Measurements from ENCODE around the gene HOOK2.

Gene HOOK2

DNA sequence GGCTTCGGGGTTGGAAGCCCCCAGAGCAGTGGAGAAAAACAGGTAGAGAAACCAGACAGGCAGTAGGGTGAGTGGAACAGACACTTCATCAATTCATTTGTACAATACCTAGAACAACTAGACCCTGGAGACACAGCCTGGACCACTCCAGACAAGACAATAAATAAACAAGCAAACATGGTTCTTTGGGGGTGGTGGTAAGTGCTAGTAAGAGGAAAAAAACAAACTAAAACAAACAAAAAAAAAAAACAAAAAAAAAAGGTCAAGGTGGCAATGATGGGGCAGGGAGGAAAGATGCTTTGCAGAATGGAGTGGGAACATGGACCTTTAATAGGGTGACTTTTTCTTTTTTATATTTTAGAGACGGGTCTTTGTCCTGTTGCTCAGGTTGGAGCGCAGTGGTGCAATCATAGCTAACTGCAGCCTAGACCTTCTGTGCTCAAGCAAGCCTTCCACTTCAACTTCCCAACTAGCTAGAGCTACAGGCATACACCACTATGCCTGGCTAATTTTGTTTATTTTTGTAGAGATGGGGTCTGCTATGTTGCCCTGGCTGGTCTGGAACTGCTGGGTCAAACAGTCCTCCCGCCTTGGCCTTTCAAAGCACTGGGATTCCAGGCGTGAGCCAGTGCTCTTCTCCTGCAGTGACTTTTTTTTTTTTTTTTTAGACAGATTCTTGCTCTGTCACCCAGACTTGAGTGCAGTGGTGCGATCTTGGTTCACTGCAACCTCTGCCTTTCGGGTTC lies 19.0 kb upstream of the HOOK2 start:
- no peak for DNase-seq (ENCODE audit: low read depth)

DNA sequence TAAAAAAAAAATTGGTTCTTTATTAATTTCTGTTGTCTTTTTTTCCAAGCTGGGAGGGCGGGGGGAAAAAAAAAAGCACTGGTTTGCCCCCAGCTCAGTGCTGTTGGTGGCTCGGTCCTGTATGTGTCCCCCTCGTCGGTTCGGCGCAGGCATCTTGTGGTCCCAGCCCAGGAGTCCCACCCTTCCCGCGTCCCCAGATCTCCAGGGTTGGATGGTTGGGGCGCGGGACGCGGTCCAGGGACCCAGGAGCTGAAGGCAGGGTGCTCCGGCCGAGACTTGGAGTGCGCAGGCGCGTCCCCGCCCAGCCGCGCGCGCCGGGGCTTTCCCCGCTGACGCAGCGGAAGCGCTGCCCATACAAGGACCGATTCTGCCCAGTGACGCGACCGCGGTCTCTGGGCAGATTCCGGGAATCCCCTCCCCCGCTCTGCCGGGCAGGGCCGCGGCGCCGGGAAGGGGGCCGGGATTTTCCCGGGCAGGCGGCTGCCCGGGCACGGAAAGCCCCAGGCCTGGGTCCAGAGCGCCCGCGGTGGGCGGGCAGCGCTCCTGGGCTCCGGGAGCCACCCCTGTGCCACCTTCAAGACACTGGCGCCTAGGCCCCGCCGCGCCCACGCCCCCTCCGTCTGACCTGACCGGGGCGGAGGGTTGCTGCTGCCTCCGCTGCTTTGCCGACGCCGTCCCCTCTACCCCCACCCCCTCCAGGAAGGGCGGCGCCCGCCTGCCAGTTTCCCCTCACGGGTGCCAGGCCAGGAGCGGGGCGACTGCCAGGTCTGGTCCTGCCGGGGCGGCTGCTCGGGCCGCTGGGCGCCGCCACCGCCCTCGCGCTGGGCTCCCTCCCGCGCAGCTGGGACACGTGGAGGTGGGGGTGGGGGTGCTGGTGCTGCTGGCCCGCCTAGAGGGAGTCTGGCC lies 18.2 kb upstream of the HOOK2 start:
- peak; percentile 88 for DNase-seq (ENCODE audit: low read depth)

DNA sequence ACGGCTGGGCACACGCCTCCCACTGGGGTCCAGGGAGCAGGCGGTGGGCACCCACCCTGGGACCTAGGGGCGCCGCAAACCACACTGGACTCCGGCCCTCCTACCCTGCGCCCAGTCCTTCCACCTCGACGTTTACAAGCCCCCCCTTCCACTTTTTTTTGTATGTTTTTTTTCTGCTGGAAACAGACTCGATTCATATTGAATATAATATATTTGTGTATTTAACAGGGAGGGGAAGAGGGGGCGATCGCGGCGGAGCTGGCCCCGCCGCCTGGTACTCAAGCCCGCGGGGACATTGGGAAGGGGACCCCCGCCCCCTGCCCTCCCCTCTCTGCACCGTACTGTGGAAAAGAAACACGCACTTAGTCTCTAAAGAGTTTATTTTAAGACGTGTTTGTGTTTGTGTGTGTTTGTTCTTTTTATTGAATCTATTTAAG lies 17.5 kb upstream of the HOOK2 start:
- DNase-seq (ENCODE audit: low read depth): no peak

DNA sequence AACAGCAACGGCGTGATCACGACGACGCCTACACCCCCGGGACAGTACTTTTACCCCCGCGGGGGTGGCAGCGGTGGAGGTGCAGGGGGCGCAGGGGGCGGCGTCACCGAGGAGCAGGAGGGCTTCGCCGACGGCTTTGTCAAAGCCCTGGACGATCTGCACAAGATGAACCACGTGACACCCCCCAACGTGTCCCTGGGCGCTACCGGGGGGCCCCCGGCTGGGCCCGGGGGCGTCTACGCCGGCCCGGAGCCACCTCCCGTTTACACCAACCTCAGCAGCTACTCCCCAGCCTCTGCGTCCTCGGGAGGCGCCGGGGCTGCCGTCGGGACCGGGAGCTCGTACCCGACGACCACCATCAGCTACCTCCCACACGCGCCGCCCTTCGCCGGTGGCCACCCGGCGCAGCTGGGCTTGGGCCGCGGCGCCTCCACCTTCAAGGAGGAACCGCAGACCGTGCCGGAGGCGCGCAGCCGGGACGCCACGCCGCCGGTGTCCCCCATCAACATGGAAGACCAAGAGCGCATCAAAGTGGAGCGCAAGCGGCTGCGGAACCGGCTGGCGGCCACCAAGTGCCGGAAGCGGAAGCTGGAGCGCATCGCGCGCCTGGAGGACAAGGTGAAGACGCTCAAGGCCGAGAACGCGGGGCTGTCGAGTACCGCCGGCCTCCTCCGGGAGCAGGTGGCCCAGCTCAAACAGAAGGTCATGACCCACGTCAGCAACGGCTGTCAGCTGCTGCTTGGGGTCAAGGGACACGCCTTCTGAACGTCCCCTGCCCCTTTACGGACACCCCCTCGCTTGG lies 16.9 kb upstream of the HOOK2 start:
- peak; percentile 70 for DNase-seq (ENCODE audit: low read depth)

DNA sequence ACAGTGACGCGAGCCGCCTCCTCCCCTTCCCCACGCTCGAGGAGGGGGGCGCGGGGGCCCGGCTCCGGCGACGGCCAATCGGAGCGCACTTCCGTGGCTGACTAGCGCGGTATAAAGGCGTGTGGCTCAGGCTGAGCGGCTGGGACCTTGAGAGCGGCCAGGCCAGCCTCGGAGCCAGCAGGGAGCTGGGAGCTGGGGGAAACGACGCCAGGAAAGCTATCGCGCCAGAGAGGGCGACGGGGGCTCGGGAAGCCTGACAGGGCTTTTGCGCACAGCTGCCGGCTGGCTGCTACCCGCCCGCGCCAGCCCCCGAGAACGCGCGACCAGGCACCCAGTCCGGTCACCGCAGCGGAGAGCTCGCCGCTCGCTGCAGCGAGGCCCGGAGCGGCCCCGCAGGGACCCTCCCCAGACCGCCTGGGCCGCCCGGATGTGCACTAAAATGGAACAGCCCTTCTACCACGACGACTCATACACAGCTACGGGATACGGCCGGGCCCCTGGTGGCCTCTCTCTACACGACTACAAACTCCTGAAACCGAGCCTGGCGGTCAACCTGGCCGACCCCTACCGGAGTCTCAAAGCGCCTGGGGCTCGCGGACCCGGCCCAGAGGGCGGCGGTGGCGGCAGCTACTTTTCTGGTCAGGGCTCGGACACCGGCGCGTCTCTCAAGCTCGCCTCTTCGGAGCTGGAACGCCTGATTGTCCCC lies 16.1 kb upstream of the HOOK2 start, which contains the start of gene JUNB:
Gene JUNB, plus strand, starts transcription at position 142 of the 706 bp plus-strand sequence. Its CDS starts 286 bp downstream, at position 428.
- peak; percentile 95 for DNase-seq (ENCODE audit: low read depth)

DNA sequence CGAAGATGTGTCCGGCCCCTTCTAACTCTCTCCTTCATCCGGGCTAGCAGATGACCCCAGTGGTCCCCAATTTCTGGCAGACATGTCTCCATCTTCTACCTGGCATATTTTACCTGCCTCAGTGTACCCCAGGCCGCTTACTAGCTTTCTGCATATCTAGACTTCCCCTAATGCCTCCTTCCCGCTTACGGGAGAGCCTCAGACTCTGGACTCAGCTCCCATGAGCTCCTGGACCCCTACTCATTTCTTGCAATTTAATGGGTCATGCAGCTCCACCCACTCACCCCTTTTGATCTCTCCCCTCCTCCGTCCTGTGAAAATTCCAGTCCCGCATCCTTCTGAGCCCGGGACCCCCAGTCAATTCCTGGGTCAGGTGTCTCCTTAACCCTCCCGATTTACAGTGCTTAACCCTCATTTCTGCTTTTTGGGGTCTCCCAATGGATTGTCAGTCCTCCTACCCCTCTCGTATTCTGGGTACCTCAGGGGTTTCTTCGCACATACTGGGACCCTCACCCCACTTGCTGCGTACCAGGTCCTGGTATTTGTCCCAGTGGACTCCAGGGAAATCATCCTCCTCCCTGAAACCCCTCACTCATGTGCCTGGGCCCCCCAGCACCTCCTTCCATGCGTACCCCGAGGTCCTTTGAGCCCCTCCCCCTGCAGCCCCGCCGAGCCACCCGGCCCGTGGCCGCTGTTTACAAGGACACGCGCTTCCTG lies 15.4 kb upstream of the HOOK2 start:
- no peak for DNase-seq (ENCODE audit: low read depth)

DNA sequence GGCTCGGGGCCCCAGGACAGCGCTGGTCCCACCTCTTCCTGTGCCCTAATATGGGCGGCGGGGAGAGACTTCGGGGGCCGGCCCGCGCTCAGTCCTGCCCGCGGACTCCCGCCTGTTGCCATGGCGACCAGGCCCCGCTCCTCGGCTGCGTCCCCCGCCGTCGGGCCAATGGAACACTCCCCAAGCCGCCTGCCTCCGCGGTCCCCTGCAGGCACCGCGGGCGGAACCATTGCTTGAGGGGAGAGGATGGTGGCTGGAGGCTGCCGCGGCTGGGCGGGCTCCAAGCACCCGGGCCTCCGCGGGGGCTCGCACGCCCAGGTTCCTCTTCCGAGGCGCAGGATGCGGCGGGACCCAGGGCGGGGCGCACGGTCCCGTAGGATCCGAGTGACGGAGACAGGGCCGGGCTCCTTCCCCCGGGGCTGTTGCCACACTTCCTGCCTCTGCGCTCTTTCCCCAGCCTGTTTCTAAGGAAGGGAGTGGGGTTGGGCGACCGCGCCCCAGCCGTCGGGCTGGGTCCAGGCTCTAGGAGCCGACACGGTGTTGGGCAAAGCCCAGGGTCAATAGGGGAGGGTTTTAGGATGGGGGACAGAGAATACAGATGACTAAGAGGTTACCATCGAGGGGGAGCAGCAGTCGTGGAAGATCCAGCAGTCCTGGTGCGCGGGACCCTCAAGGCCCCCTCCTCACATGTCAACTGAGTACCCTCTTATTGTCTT lies 14.7 kb upstream of the HOOK2 start:
- DNase-seq (ENCODE audit: low read depth): peak; percentile 87

DNA sequence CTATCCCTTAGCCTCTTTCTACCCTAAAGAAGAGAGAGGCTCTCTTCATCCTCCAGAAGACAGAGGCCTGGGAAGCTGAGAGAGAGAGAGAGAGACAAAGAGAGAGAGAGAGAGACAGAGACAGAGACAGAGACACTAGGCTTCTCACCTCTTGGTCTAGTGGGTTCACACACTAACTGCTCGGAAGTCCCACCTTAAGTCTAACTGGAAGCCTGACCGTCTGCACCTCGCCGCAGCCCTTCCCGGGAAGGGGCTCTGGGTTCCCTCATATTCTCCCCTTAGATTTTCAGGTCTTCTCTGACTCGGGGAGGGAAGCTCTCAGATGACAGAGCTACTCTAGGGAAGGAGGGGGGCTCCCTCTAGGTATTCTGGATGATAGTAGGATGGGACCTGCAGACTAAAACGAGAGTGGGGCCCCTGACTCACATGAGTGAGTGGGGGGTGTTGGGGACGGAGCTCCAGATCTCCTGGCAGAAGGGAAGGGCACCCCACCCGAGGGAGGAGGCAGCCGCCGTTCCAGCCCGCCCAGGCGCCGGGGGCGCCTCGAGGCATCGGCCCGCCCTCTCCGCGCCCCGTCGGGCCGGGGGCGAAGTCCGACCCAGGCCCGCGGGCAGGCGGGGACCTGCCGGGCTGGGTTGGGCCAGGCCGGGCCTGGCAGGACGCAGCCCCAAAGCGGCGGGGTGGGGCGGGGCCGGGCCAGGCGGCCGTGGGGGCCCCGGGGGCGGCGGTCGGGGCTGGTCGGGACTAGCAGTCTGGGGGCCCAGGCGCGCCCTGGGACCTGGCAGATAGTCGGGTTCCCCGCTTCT lies 13.9 kb upstream of the HOOK2 start:
- DNase-seq (ENCODE audit: low read depth): no peak

DNA sequence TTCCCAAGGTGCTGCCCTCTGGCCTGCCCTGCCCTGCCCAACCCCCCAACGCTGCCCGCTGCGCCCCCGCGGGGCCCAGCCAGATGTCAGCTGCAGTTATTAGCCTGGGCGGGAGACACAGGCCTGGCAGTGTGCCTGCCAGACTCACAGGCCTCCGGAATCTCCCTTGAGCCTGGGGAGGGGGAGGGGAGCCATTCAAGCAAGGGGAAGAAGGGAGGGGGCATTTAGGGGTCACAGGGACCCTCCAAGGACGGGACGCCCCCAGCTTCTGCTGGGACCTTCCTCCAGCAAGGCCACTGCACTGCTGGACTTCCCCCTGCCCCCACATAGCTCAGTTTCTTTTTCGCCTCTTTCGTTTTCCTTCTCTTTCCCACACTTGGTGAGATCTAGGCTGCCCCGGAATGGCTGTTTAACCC lies 13.3 kb upstream of the HOOK2 start:
- no peak for DNase-seq (ENCODE audit: low read depth)

DNA sequence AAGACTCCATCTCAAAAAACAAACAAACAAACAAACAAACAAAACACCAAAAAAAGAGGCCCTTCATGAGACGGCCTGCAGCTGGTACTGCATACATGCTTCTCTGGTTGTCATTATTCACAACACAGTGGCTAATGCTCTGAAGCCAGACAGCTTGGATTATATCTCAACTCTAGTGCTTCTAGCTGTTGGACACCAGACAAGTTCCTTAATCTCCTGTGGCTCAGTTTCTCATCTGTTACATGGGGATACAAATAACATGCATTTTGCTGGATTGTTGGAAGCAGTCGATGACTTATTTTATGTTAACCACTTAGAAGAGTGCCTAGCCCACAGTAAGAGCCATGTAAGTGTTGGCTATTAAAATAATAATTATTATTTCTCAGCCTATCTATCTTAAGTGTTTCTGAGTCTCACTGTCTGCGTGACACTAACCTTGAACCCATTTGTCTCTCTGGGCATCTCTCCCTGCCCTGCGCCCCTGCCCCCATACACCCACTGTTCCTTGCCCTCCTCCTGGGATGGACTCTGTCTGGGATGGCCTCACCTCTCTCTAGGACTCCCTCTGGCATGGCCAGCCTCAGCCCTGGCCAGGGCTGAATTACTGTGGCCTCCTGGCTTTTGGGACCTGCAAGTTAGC lies 12.8 kb upstream of the HOOK2 start:
- DNase-seq (ENCODE audit: low read depth): no peak

DNA sequence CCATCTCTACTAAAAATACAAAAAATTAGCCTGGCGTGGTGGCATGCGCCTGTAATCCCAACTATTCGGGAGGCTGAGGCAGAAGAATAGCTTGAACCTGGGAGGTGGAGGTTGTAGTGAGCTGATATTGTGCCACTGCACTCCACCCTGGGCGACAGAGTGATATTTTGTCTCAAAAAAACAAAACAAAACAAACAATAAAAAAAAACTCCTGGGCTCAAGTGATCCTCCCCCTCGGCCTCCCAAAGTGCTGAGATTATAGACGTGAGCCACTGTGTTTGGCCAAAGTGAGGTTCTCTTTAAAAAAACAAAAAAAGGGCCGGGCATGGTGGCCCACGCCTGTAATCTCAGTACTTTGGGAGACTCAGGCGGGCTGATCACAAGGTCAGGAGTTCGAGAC lies 12.1 kb upstream of the HOOK2 start:
- DNase-seq (ENCODE audit: low read depth): no peak

DNA sequence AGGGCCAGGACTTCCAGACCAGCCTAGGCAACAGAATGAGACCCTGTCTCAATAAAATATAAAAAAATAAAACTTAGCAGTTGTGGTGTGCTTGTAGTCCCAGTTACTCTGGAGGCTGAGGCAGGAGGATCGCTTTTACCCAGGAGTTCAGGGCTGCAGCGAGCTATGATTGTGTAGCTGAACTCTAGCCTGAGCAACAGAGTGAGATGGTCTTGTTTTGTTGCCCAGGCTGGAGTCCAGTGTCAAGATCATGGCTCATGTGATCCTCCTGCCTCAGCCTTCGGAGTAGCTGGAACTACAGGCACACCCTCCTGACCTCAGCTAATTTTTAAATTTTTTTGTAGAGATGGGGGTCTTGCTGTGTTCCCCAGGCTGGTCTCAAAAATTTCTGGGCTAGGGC lies 11.6 kb upstream of the HOOK2 start:
- DNase-seq (ENCODE audit: low read depth): no peak

DNA sequence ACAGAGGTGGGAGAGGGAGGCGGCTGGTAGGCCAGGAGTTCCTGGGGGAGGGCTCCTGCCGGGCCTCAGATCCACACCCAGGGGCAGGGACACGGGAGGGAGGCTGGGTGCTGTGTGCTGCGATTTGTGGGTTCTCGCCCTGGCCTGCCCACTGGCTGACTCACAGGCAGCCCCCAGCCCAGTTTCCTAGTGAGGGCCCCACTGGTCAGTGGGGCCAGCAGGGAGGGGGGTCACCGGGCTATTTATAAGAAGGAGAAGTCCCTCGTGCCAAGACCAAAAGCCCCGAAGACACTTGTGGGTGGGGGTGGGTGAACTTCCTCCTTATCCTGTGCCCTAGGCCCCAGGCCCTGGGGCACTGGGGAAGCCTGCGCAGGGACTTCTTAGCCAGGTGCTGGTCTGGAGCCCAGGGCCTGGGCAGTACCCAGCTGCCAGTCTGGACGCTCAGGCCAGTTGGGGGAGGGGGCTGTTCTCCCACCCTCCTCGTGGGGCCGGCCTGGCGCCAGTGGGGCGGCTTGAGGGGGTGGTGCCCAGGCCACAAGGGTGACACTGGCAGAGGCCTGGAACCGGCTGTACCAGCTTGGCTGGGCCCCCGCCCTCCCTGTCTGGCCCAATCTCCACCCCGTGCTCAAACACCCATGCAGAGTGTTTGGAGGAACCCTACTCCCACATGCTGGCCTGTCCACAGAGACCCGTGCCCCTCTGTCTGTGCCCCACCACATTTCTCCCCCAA lies 11.0 kb upstream of the HOOK2 start:
- DNase-seq (ENCODE audit: low read depth): no peak

DNA sequence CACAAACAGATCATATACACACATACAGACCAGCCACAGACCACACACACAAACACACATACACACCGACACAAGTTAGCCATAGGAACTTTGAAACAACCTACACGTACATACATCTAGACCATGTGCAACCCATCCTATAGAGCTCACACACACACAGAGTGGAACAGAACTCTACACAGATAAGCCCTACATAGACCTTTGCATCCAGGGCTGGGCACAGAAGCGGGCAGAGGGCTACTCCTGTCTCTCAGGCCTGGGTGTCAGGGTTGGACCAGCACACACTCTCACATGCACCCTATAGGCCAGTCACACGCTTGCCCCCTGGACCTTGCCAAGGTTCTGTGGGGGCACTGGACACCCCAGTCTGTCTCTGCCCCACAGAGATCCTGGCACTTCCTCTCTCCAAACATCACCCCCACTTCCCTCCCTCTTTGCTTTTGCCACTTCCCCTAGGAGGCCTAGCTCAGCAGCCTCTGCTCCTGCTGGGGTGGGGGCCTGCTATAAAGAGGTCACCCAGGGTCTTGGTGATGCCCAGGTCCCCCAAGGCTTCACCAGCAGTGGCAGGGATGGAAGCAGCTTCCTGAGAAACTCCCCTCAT lies 10.2 kb upstream of the HOOK2 start:
- no peak for DNase-seq (ENCODE audit: low read depth)

DNA sequence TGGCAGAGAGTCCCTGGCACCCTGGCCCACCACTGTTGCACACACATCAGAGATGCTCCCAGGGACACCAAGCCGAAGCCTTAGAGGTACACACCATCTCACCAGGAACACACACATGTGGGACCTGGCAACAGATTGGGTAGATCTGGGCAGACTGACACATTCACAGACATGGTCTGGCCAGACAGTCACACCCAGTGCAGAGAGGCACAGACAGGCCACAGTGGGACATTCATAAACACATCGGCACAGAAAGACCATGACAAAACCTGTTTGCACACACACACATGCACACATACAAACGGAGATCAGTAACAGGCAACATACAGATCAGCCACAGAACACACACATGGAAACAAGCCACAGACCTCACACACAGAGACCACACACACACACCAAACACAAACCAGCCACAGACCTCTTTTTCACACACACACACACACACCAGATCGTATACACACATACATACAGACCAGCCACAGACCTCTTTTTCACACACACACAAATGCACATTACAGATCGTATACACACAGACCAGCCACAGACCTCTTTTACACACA lies 9.6 kb upstream of the HOOK2 start:
- no peak for DNase-seq (ENCODE audit: low read depth)

DNA sequence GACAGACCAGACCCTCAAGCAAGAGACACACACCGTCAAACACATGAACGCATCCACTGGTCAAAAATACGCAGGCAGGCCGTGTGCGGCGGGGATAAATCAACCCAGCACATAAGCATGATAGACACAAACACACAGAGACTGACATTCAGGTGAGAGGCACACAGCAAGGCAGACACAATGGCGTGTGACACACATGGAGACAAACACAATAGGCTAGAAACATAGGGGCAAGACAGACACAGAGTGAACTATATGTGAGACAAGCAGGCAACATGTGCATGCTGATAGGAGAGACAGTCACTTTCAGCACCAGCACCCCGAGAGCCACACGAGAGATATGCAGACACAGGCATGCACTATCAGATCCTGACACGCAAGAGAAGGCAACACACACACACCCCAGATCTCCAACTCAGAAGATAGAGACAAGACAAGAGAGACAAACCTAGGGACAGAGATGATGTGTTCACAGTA lies 9.1 kb upstream of the HOOK2 start:
- DNase-seq (ENCODE audit: low read depth): no peak

DNA sequence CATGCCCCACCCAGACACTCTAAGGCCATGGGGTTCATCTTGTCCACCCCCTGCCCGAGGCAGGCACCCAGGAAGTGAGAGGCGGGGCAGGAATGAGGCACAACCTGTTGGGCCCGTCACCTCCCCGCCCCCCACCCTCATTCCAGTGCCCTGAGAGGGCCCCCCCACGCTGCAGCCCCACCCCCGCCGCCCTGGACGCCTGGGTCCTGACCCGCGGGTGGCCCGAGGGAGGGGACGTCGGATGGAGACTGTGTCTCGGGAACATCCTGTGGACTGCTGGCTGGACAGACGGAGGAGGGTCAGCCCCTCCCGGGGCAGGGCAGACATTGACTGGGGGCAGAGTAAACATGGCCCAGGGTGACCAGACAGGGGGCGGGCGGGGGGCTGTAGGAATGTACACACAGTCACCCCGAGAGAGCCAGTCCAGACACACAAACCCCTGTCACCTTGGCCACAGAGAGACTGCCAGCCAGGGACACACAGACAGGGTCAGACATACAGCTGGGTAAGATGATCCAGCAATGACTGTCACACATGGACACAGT lies 8.6 kb upstream of the HOOK2 start:
- no peak for DNase-seq (ENCODE audit: low read depth)
